Neural cell (in vitro differentiated cells): Measurements from ENCODE around the gene DENND10.

Experiments
- EZH2 ChIP-seq: fragments of 200-600, 300-800 bp; shearing (Covaris generic), sonication (generic); IDR thresholded peaks from 2 replicates; pipeline ENCODE4 v1.6.1; 2014; ENCODE audit warnings: antibody characterized with exemption, low read length, borderline replicate concordance, mild to moderate bottlenecking; ENCODE audit not compliant: insufficient read depth, poor library complexity, severe bottlenecking
- RAD21 ChIP-seq: fragments of 450-650 bp; conservative IDR thresholded peaks from 2 replicates; pipeline ENCODE4 v1.6.1; 2014; ENCODE audit warnings: antibody characterized with exemption, mild to moderate bottlenecking, moderate library complexity
- TAF1 ChIP-seq: IDR thresholded peaks from 2 replicates; pipeline ENCODE4 v1.6.1; 2012; ENCODE audit warnings: low read depth
- TF ChIP-seq, protein P1 (sequence below): fragments of 450-650 bp; IDR thresholded peaks from 2 replicates; pipeline ENCODE4 v1.5.1; 2014; ENCODE audit warnings: antibody characterized with exemption, mild to moderate bottlenecking, moderate library complexity; ENCODE audit not compliant: poor library complexity, severe bottlenecking
- TF ChIP-seq, protein P2 (sequence below): IDR thresholded peaks from 2 replicates; pipeline ENCODE4 v1.6.1; 2012; ENCODE audit warnings: borderline replicate concordance

GRCh38 chr10:119167041-119167440, 63.1 kb downstream of the DENND10 start:
- TF ChIP-seq, protein P1, sequence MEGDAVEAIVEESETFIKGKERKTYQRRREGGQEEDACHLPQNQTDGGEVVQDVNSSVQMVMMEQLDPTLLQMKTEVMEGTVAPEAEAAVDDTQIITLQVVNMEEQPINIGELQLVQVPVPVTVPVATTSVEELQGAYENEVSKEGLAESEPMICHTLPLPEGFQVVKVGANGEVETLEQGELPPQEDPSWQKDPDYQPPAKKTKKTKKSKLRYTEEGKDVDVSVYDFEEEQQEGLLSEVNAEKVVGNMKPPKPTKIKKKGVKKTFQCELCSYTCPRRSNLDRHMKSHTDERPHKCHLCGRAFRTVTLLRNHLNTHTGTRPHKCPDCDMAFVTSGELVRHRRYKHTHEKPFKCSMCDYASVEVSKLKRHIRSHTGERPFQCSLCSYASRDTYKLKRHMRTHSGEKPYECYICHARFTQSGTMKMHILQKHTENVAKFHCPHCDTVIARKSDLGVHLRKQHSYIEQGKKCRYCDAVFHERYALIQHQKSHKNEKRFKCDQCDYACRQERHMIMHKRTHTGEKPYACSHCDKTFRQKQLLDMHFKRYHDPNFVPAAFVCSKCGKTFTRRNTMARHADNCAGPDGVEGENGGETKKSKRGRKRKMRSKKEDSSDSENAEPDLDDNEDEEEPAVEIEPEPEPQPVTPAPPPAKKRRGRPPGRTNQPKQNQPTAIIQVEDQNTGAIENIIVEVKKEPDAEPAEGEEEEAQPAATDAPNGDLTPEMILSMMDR: no peak
- no peak for TF ChIP-seq EZH2
- TF ChIP-seq RAD21: no peak
- TF ChIP-seq, protein P2, sequence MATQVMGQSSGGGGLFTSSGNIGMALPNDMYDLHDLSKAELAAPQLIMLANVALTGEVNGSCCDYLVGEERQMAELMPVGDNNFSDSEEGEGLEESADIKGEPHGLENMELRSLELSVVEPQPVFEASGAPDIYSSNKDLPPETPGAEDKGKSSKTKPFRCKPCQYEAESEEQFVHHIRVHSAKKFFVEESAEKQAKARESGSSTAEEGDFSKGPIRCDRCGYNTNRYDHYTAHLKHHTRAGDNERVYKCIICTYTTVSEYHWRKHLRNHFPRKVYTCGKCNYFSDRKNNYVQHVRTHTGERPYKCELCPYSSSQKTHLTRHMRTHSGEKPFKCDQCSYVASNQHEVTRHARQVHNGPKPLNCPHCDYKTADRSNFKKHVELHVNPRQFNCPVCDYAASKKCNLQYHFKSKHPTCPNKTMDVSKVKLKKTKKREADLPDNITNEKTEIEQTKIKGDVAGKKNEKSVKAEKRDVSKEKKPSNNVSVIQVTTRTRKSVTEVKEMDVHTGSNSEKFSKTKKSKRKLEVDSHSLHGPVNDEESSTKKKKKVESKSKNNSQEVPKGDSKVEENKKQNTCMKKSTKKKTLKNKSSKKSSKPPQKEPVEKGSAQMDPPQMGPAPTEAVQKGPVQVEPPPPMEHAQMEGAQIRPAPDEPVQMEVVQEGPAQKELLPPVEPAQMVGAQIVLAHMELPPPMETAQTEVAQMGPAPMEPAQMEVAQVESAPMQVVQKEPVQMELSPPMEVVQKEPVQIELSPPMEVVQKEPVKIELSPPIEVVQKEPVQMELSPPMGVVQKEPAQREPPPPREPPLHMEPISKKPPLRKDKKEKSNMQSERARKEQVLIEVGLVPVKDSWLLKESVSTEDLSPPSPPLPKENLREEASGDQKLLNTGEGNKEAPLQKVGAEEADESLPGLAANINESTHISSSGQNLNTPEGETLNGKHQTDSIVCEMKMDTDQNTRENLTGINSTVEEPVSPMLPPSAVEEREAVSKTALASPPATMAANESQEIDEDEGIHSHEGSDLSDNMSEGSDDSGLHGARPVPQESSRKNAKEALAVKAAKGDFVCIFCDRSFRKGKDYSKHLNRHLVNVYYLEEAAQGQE: no peak
- no peak for TF ChIP-seq TAF1
